Gastroesophageal sphincter (tissue), 3 donors: ENCODE data around the gene KRT2.

Source experiments
- CTCF ChIP-seq, 4 experiments: fragments of 200-600 bp in 2 of 4; fragments of 450-650 bp in 2 of 4; sonication (generic) in 1 of 4; IDR thresholded peaks; one replicate each; pipeline ENCODE4 v1.5.1; 2017 to 2019; ENCODE audit warnings: antibody characterized with exemption in 4 of 4, mild to moderate bottlenecking in 2 of 4, moderate library complexity in 2 of 4
- POLR2A ChIP-seq, 2 donors: fragments of 450-650 bp; IDR thresholded peaks; one replicate each; pipeline ENCODE4 v1.6.1; 2017; ENCODE audit warnings: antibody characterized with exemption in 2 of 2, mild to moderate bottlenecking in 2 of 2, moderate library complexity in 1 of 2
- POLR2AphosphoS5 ChIP-seq: sonication (generic); formaldehyde crosslinking; IDR thresholded peaks from one replicate; pipeline ENCODE4 v1.6.1; 2017; ENCODE audit warnings: antibody characterized with exemption

- no peak for TF ChIP-seq POLR2A (IDR thresholded peaks at IDR 0.05)
- no peak for TF ChIP-seq CTCF (IDR thresholded peaks at IDR 0.05)
- no peak for TF ChIP-seq POLR2AphosphoS5
Measured at GRCh38 chr12:52662918-52663229, 10.9 kb upstream of the KRT2 start.
